Measurements from ENCODE around the gene FKBP1A.
A peak's percentile ranks its signal among the peaks of the same experiment; 100 is the strongest.

Gene FKBP1A

DNA sequence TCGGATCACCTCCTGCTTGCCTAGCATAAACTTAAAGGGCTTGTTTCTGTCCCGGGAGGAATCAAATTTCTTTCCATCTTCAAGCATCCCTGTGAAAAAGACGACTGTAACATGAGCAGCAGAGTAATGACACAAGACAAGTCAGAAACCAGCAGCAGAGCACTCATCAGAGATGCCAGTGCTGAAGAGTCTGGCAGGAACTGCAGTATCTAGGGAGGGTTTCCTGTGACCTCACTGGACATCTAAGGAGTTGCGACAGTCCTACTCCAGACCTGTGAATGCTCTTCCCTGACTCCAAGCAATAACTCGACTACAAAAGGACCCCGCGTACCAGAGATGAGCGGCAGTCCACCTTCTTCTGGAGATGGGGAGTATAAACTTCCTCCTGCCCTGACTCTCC, 17.3 kb downstream of the FKBP1A start:
- peak; percentile 71 for DNase-seq (ENCODE audit: low read depth)
- H3K4me3 ChIP-seq (ENCODE audit: low read depth, low read length), result no peak overlapping the region

DNA sequence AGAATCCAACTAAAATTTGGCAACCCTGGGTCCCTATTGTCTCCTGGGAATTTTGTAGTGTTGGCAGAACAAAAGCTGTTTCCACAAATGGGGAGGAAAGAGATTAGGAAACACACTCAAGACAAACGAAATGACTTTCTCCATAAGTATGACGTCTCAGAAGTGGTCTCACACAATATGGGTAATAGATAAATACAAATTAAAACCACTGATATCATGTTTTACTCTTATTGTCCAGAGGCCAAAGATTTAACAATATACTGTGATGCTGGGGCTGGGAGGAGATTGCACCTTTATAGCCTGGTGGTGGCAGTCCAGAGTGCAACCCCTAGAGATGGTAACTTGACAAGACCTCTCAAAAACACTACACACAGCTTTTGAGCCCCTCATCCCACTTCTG, 18.6 kb downstream of the FKBP1A start:
- DNase-seq (ENCODE audit: low read depth), result no peak
- H3K4me3 ChIP-seq (ENCODE audit: low read depth, low read length), result no peak overlapping the region
- TF ChIP-seq POLR2A (IDR thresholded peaks at IDR 0.05; ENCODE audit: extremely low read depth, insufficient read length) (no peak), MYC (IDR thresholded peaks at IDR 0.05; ENCODE audit: low read depth, low read length) (no peak)
- TF ChIP-seq, protein P1, sequence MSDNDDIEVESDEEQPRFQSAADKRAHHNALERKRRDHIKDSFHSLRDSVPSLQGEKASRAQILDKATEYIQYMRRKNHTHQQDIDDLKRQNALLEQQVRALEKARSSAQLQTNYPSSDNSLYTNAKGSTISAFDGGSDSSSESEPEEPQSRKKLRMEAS (IDR thresholded peaks at IDR 0.05; ENCODE audit: low read depth, low read length), result no peak
- TF ChIP-seq, protein P2, sequence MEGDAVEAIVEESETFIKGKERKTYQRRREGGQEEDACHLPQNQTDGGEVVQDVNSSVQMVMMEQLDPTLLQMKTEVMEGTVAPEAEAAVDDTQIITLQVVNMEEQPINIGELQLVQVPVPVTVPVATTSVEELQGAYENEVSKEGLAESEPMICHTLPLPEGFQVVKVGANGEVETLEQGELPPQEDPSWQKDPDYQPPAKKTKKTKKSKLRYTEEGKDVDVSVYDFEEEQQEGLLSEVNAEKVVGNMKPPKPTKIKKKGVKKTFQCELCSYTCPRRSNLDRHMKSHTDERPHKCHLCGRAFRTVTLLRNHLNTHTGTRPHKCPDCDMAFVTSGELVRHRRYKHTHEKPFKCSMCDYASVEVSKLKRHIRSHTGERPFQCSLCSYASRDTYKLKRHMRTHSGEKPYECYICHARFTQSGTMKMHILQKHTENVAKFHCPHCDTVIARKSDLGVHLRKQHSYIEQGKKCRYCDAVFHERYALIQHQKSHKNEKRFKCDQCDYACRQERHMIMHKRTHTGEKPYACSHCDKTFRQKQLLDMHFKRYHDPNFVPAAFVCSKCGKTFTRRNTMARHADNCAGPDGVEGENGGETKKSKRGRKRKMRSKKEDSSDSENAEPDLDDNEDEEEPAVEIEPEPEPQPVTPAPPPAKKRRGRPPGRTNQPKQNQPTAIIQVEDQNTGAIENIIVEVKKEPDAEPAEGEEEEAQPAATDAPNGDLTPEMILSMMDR (IDR thresholded peaks at IDR 0.05; ENCODE audit: low read depth, low read length), result no peak

More for the DNA sequence above, 17.3 kb downstream of the FKBP1A start:
- TF ChIP-seq, protein P2 (IDR thresholded peaks at IDR 0.05; ENCODE audit: low read depth, low read length), result no peak
- TF ChIP-seq MYC (IDR thresholded peaks at IDR 0.05; ENCODE audit: low read depth, low read length) (no peak), POLR2A (IDR thresholded peaks at IDR 0.05; ENCODE audit: extremely low read depth, insufficient read length) (no peak)
- TF ChIP-seq, protein P1 (IDR thresholded peaks at IDR 0.05; ENCODE audit: low read depth, low read length), result no peak

DNA sequence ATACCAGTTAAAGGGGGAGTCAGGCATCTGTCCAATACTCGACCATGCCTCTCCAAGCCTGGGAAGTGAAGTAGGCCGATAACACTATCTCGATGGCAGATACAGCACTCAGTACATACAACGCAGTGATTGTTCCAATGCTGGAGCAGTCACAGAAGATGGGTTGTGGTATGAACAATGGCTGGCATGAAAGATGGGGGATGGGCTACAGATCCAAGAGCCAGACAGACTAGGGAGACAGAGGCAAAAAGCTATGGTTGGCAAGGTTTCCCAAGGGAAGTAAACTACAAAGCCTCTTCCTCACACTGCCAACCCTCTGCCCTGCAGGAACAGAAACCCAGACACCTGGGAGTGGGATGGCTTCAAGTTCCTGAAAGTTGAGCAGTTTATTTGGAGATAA, 19.2 kb downstream of the FKBP1A start:
- TF ChIP-seq, protein P2 (IDR thresholded peaks at IDR 0.05; ENCODE audit: low read depth, low read length), result no peak
- TF ChIP-seq, protein P1 (IDR thresholded peaks at IDR 0.05; ENCODE audit: low read depth, low read length), result no peak
- TF ChIP-seq MYC (IDR thresholded peaks at IDR 0.05; ENCODE audit: low read depth, low read length) (no peak), POLR2A (IDR thresholded peaks at IDR 0.05; ENCODE audit: extremely low read depth, insufficient read length) (no peak)

DNA sequence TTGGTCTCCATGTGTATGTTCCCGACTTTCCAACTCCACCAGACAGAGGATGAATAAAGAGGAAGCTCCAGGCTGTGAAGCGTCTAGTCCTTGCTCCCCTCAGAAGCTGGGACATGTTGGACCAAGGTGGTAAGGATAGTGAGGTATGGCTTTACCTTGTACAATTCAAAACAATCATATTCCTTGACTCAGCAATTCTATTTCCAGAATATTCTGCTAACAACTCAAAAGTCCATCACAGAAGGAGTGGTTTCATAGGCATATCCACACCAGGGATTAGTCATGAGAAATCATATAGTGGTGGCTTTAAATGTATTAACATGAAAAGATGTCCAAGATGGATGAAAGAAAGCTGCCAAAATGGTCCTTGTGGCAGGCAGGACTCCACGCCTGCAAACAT, 19.8 kb downstream of the FKBP1A start:
- TF ChIP-seq, protein P2 (IDR thresholded peaks at IDR 0.05; ENCODE audit: low read depth, low read length), result no peak
- TF ChIP-seq, protein P1 (IDR thresholded peaks at IDR 0.05; ENCODE audit: low read depth, low read length), result no peak
- TF ChIP-seq POLR2A (IDR thresholded peaks at IDR 0.05; ENCODE audit: extremely low read depth, insufficient read length) (no peak), MYC (IDR thresholded peaks at IDR 0.05; ENCODE audit: low read depth, low read length) (no peak)
- no peak overlapping the region for H3K4me3 ChIP-seq (ENCODE audit: low read depth, low read length)
- DNase-seq (ENCODE audit: low read depth), result no peak

More for the DNA sequence above, 19.2 kb downstream of the FKBP1A start:
- no peak overlapping the region for H3K4me3 ChIP-seq (ENCODE audit: low read depth, low read length)
- DNase-seq (ENCODE audit: low read depth), result no peak

DNA sequence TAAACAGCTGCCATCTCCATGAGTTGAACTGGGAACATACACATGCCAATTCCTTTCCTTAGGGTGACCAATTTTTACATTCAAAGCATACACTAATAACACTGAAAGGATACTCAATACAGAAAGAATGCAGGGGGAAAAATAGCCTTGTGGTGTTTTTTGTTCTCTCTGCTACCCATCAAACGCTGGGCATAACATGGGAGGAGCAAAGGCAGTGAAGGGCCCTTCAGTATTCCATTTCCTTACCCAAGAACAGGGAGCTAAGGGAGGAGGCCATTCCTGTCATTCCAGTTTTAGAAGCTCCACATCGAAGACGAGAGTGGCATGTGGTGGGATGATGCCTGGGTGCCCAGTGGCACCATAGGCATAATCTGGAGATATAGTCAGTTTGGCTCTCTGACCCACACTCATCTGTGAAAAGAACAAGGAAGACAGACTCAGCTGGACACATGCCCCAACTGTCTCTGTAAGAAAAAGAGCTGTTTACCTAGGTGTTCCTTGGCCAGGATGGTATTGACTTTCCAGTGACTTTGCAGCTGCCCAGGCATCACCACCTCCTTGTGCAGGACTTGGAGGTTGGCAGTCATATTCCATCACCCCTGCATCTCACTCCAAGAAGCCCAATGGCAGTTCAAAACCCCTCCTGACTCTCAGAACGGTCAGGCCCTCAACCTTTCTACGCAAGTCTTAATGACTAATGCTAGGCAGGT, 20.9 kb downstream of the FKBP1A start:
- DNase-seq (ENCODE audit: low read depth), result no peak
- TF ChIP-seq, protein P2 (IDR thresholded peaks at IDR 0.05; ENCODE audit: low read depth, low read length), result no peak
- no peak for TF ChIP-seq MYC (IDR thresholded peaks at IDR 0.05; ENCODE audit: low read depth, low read length)
- TF ChIP-seq POLR2A (IDR thresholded peaks at IDR 0.05; ENCODE audit: extremely low read depth, insufficient read length), result no peak
- TF ChIP-seq, protein P1 (IDR thresholded peaks at IDR 0.05; ENCODE audit: low read depth, low read length), result no peak
- no peak overlapping the region for H3K4me3 ChIP-seq (ENCODE audit: low read depth, low read length)
